ENCODE results near the gene TOMM22. TPM values are rescaled to one million over a fixed set of nuclear protein-coding genes. Genes with fewer than 3 reads are reported as not detected.
A peak's percentile ranks its signal among the peaks of the same experiment; 100 is the strongest.

TOMM22 gene
- polyA plus RNA-seq, 4 donors = 42.5 to 82.5 (median 52.0) TPM

DNA sequence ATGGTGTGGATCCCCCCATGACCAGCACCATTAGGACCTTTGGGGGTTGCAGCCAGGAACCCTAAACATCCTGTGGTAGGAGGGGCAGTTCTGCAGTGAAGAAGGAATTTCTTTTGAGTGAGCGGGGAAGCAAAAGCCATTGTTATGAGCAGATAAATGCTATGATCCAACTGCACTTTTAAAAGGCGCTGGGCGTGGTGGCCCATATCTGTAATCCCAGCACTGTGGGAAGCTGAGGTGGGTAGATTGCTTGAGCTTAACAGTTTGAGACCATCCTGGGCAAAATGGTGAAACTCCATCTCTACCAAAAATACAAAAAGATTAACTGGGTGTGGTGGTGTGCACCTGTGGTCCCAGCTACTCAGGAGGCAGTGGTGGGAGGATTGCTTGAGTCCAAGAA lies 5.9 kb upstream of the TOMM22 start:
- 92 to 97% (median 97%) methylated on average over 3 of the region's 3 CpGs for WGBS, 3 donors
- Histone ChIP-seq H3K9me3 (ENCODE audit: control insufficient read depth in 2 of 2, insufficient read depth in 1 of 2, low read depth in 1 of 2, low read length in 1 of 2) (no peaks in the 10 kb centered on the region), H3K4me3 (ENCODE audit: low read depth in 1 of 3, low read length in 3 of 3) (no peak overlapping the region), H3K27ac (ENCODE audit: low read depth in 1 of 3, low read length in 2 of 3) (no peak overlapping the region), H3K27me3 (ENCODE audit: control insufficient read depth in 3 of 3, insufficient read depth in 3 of 3, low read length in 3 of 3) (no peaks in the 10 kb centered on the region), H3K36me3 (ENCODE audit: control insufficient read depth in 3 of 3, insufficient read depth in 2 of 3, low read depth in 1 of 3, low read length in 3 of 3) (peaks cover 2 to 34% (median 3%) of the 10 kb centered on the region in 3 donors), H3K4me1 (ENCODE audit: control insufficient read depth in 3 of 3, insufficient read depth in 2 of 3, low read depth in 1 of 3, low read length in 2 of 3) (no peaks in the 10 kb centered on the region)
- DNase-seq (no peak), FAIRE-seq (no peak)

DNA sequence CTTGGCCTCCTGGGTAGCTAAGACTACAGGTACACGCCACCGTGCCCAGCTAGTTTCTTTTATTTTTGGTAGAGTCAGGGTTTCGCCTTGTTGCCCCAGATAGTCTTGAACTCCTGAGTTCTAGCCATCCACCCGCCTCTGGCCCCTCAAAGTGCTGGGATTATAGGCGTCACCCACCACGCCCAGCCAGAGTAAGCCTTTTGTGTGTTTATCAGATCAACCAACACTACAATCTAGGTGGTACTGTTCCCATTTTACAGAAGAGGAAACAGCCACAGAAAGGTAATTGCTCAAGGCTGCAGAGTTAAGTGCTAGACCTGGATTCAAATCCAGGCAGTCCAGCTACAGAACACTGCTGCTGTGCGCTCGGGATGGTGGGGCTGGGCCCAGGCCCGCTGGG lies 3.1 kb downstream of the TOMM22 start:
- H3K27ac ChIP-seq (ENCODE audit: low read depth in 1 of 3, low read length in 2 of 3) = no peak overlapping the region
- FAIRE-seq (no peak), DNase-seq (no peak)
- 86 to 93% (median 93%) methylated on average over 9 of the region's 9 CpGs for WGBS, 3 donors
- H3K27me3 ChIP-seq (ENCODE audit: control insufficient read depth in 3 of 3, insufficient read depth in 3 of 3, low read length in 3 of 3) = no peaks in the 10 kb centered on the region
- H3K4me3 ChIP-seq (ENCODE audit: low read depth in 1 of 3, low read length in 3 of 3) = no peak overlapping the region
- peaks cover 9 to 61% (median 13%) of the 10 kb centered on the region in 3 donors for H3K36me3 ChIP-seq (ENCODE audit: control insufficient read depth in 3 of 3, insufficient read depth in 2 of 3, low read depth in 1 of 3, low read length in 3 of 3)
- H3K4me1 ChIP-seq (ENCODE audit: control insufficient read depth in 3 of 3, insufficient read depth in 2 of 3, low read depth in 1 of 3, low read length in 2 of 3) = peaks cover 0 to 25% (median 5%) of the 10 kb centered on the region in 3 donors
- H3K9me3 ChIP-seq (ENCODE audit: control insufficient read depth in 2 of 2, insufficient read depth in 1 of 2, low read depth in 1 of 2, low read length in 1 of 2) = no peaks in the 10 kb centered on the region

DNA sequence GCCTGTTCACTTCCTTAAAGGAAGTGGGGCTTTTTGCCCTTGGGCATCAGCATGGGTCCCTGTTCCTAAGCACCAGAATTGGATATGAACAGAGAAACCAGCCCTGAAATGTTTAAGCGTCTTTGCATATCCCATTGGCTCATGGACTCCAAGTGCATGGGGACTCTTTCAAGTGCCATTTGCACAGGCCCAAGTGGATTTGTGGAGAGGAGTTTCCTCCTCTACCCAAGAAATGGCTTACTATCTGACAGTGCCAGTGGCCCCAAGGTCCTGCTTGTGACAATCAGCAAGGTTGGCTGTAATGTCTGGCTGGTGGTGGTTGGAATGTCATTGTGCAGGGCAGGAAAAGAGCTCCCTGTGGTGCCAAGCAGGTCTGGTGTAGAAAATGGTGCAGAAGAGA lies 4.0 kb downstream of the TOMM22 start:
- DNase-seq (no peak), FAIRE-seq (no peak)
- no peak overlapping the region for H3K27ac ChIP-seq (ENCODE audit: low read depth in 1 of 3, low read length in 2 of 3)
- 92 to 100% (median 96%) methylated on average over 1 of the region's 1 CpG for WGBS, 3 donors
- H3K27me3 ChIP-seq (ENCODE audit: control insufficient read depth in 3 of 3, insufficient read depth in 3 of 3, low read length in 3 of 3) = no peaks in the 10 kb centered on the region
- peaks cover 0 to 33% (median 5%) of the 10 kb centered on the region in 3 donors for H3K4me1 ChIP-seq (ENCODE audit: control insufficient read depth in 3 of 3, insufficient read depth in 2 of 3, low read depth in 1 of 3, low read length in 2 of 3)
- H3K4me3 ChIP-seq (ENCODE audit: low read depth in 1 of 3, low read length in 3 of 3) = no peak overlapping the region
- H3K9me3 ChIP-seq (ENCODE audit: control insufficient read depth in 2 of 2, insufficient read depth in 1 of 2, low read depth in 1 of 2, low read length in 1 of 2) = no peaks in the 10 kb centered on the region
- H3K36me3 ChIP-seq (ENCODE audit: control insufficient read depth in 3 of 3, insufficient read depth in 2 of 3, low read depth in 1 of 3, low read length in 3 of 3) = peaks cover 9 to 66% (median 13%) of the 10 kb centered on the region in 3 donors

DNA sequence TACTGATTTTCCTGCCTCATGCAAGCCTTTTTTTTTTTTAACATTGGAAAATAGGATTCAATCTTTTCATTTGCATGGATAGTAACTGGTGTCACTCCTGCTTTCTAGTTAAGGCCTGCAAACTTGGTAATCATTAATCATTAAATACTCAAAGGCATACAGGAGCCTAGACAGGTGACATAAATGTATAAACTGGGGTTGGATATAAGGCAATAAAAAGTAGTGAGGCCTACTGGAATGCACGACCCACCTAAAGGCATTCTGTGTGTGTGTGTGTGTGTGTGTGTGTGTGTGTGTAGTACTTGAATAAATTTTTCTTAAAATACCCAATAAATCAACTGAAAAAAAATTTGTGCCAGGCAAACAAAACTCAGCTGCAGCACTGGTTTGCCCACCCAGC lies 7.9 kb downstream of the TOMM22 start:
- peak overlapping the region in 1 of 3 donors; percentile 76 for H3K27ac ChIP-seq (ENCODE audit: low read depth in 1 of 3, low read length in 2 of 3)
- H3K4me1 ChIP-seq (ENCODE audit: control insufficient read depth in 3 of 3, insufficient read depth in 2 of 3, low read depth in 1 of 3, low read length in 2 of 3) = peaks cover 3 to 53% (median 7%) of the 10 kb centered on the region in 3 donors
- H3K4me3 ChIP-seq (ENCODE audit: low read depth in 1 of 3, low read length in 3 of 3) = no peak overlapping the region
- no peaks in the 10 kb centered on the region for H3K27me3 ChIP-seq (ENCODE audit: control insufficient read depth in 3 of 3, insufficient read depth in 3 of 3, low read length in 3 of 3)
- H3K36me3 ChIP-seq (ENCODE audit: control insufficient read depth in 3 of 3, insufficient read depth in 2 of 3, low read depth in 1 of 3, low read length in 3 of 3) = peaks cover 5 to 63% (median 14%) of the 10 kb centered on the region in 3 donors
- no peak for FAIRE-seq
- peak; percentile 46 to 70 for DNase-seq
- 8 to 49% (median 38%) methylated on average over 1 of the region's 1 CpG for WGBS, 3 donors
- no peaks in the 10 kb centered on the region for H3K9me3 ChIP-seq (ENCODE audit: control insufficient read depth in 2 of 2, insufficient read depth in 1 of 2, low read depth in 1 of 2, low read length in 1 of 2)

DNA sequence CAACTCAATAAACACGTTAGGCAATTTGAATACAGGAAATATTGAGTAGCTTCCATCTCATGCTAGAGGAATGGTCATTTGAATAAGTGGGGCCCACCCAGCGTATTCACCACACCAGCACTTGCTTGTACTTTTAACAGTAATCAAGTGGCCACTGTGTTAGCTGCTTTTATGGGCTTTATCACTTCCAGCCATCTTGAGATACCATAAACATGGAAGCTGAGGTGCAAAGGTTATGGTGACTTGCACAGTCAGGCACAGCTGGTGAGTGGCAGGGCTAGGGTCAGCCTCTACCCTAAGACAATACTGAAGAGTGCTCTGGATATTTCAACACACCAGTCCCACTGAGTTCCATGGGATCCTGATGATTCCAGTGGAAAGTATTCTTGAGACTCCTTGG lies 12.3 kb downstream of the TOMM22 start:
- Histone ChIP-seq H3K27me3 (ENCODE audit: control insufficient read depth in 3 of 3, insufficient read depth in 3 of 3, low read length in 3 of 3) (no peaks in the 10 kb centered on the region), H3K9me3 (ENCODE audit: control insufficient read depth in 2 of 2, insufficient read depth in 1 of 2, low read depth in 1 of 2, low read length in 1 of 2) (no peaks in the 10 kb centered on the region), H3K36me3 (ENCODE audit: control insufficient read depth in 3 of 3, insufficient read depth in 2 of 3, low read depth in 1 of 3, low read length in 3 of 3) (peaks cover 0 to 36% (median 1%) of the 10 kb centered on the region in 3 donors), H3K27ac (ENCODE audit: low read depth in 1 of 3, low read length in 2 of 3) (peak overlapping the region; percentile 91 to 96 (median 93)), H3K4me1 (ENCODE audit: control insufficient read depth in 3 of 3, insufficient read depth in 2 of 3, low read depth in 1 of 3, low read length in 2 of 3) (peaks cover 11 to 80% (median 16%) of the 10 kb centered on the region in 3 donors), H3K4me3 (ENCODE audit: low read depth in 1 of 3, low read length in 3 of 3) (no peak overlapping the region)
- 20 to 54% (median 45%) methylated on average over 2 of the region's 2 CpGs for WGBS, 3 donors
- FAIRE-seq (no peak), DNase-seq (peak; percentile 94 to 98)

DNA sequence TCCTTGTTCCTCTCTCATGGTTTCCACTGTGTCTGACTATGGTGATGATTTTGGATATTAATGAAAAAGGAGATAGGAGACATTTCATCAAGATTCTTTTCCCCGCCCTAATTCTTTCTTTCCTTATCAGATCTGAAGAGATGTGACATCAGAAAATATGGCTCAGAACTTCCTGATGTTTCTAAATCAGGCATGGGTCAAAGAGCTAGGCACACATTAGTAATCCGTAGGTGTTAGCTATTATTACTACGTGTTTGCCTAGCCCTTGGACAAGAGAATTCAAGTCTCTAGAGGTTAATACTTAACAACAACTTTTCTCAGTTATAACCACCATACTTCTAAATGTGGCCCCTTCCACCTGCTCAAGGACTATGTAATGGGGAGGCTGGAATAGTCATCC lies 13.2 kb downstream of the TOMM22 start:
- 20 to 54% (median 52%) methylated on average over 3 of the region's 3 CpGs for WGBS, 3 donors
- FAIRE-seq = no peak
- no peaks in the 10 kb centered on the region for H3K9me3 ChIP-seq (ENCODE audit: control insufficient read depth in 2 of 2, insufficient read depth in 1 of 2, low read depth in 1 of 2, low read length in 1 of 2)
- peaks cover 11 to 72% (median 16%) of the 10 kb centered on the region in 3 donors for H3K4me1 ChIP-seq (ENCODE audit: control insufficient read depth in 3 of 3, insufficient read depth in 2 of 3, low read depth in 1 of 3, low read length in 2 of 3)
- H3K4me3 ChIP-seq (ENCODE audit: low read depth in 1 of 3, low read length in 3 of 3) = no peak overlapping the region
- H3K36me3 ChIP-seq (ENCODE audit: control insufficient read depth in 3 of 3, insufficient read depth in 2 of 3, low read depth in 1 of 3, low read length in 3 of 3) = peaks cover 0 to 33% (median 1%) of the 10 kb centered on the region in 3 donors
- peak; percentile 82 to 91 for DNase-seq
- peak overlapping the region; percentile 91 to 99 (median 93) for H3K27ac ChIP-seq (ENCODE audit: low read depth in 1 of 3, low read length in 2 of 3)
- no peaks in the 10 kb centered on the region for H3K27me3 ChIP-seq (ENCODE audit: control insufficient read depth in 3 of 3, insufficient read depth in 3 of 3, low read length in 3 of 3)

GRCh38 chr22:38696606-38697424 lies 15.1 kb downstream of the TOMM22 start:
- Histone ChIP-seq H3K36me3 (ENCODE audit: control insufficient read depth in 3 of 3, insufficient read depth in 2 of 3, low read depth in 1 of 3, low read length in 3 of 3) (peaks cover 0 to 20% (median 0%) of the 10 kb centered on the region in 3 donors), H3K27me3 (ENCODE audit: control insufficient read depth in 3 of 3, insufficient read depth in 3 of 3, low read length in 3 of 3) (no peaks in the 10 kb centered on the region), H3K4me1 (ENCODE audit: control insufficient read depth in 3 of 3, insufficient read depth in 2 of 3, low read depth in 1 of 3, low read length in 2 of 3) (peaks cover 13 to 59% (median 16%) of the 10 kb centered on the region in 3 donors), H3K9me3 (ENCODE audit: control insufficient read depth in 2 of 2, insufficient read depth in 1 of 2, low read depth in 1 of 2, low read length in 1 of 2) (no peaks in the 10 kb centered on the region), H3K27ac (ENCODE audit: low read depth in 1 of 3, low read length in 2 of 3) (peak overlapping the region; percentile 91 to 99 (median 91)), H3K4me3 (ENCODE audit: low read depth in 1 of 3, low read length in 3 of 3) (peak overlapping the region in 2 of 3 donors; percentile 55 to 79)
- 25 to 43% (median 34%) methylated on average over 3 of the region's 3 CpGs for WGBS, 3 donors
- DNase-seq (peak; percentile 59 to 70), FAIRE-seq (no peak)

DNA sequence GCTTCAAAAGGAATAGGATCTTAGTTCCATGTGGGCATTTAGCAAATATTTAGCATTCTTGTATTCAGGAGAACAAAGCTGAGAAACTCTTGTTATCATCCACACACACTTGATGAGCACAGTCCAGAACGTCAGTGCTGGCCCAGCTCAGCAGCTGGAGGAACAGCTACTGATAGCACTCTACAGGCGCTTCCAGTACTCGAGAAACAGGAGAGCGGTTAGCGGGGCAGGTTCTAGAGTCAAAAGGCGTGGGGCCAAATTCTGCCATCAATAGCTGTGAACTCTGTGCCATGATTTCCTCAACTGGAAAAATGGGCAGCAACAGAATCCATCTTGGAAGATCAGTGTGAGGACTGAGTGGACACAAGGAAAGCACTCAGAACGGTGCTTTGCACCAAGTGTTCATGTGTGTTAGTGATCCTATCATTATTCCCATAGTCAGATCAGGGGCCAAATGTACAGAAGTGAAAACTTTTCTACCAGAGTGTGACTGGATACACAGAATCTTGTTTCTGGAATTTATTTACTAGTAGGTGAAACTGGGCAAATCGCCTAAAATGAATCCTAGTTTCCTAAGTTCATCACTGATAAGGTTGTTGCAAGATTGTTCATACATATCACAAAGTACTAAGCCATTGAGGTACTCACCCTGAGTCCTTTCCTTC lies 15.8 kb downstream of the TOMM22 start:
- H3K27me3 ChIP-seq (ENCODE audit: control insufficient read depth in 3 of 3, insufficient read depth in 3 of 3, low read length in 3 of 3) = no peaks in the 10 kb centered on the region
- peak overlapping the region; percentile 88 to 99 (median 91) for H3K27ac ChIP-seq (ENCODE audit: low read depth in 1 of 3, low read length in 2 of 3)
- no peaks in the 10 kb centered on the region for H3K9me3 ChIP-seq (ENCODE audit: control insufficient read depth in 2 of 2, insufficient read depth in 1 of 2, low read depth in 1 of 2, low read length in 1 of 2)
- H3K4me3 ChIP-seq (ENCODE audit: low read depth in 1 of 3, low read length in 3 of 3) = peak overlapping the region in 2 of 3 donors; percentile 55 to 79
- peaks cover 0 to 20% (median 0%) of the 10 kb centered on the region in 3 donors for H3K36me3 ChIP-seq (ENCODE audit: control insufficient read depth in 3 of 3, insufficient read depth in 2 of 3, low read depth in 1 of 3, low read length in 3 of 3)
- DNase-seq (peak in 1 of 2 donors; percentile 44), FAIRE-seq (no peak)
- 18 to 44% (median 30%) methylated on average over 8 of the region's 8 CpGs for WGBS, 3 donors
- H3K4me1 ChIP-seq (ENCODE audit: control insufficient read depth in 3 of 3, insufficient read depth in 2 of 3, low read depth in 1 of 3, low read length in 2 of 3) = peaks cover 12 to 57% (median 16%) of the 10 kb centered on the region in 3 donors

Data from small intestine (tissue), 7 donors.